Measurements from ENCODE around the gene GMCL2.

GMCL2 gene

GRCh38 chr5:178176791-178177190 is 10.4 kb downstream of the GMCL2 start:
- no peak for DNase-seq

GRCh38 chr5:178174456-178174855 is 12.7 kb downstream of the GMCL2 start:
- no peak for DNase-seq

GRCh38 chr5:178170455-178170854 is 16.7 kb downstream of the GMCL2 start:
- no peak for DNase-seq

- DNase-seq: no peak
These were observed 21.6 kb downstream of the GMCL2 start for GRCh38 chr5:178165581-178165980.

GRCh38 chr5:178163772-178164735 is 23.1 kb downstream of the GMCL2 start:
- peak; percentile 31 to 75 for DNase-seq

GRCh38 chr5:178162481-178162880 is 24.7 kb downstream of the GMCL2 start:
- DNase-seq: no peak

GRCh38 chr5:178160176-178160575 is 27.0 kb downstream of the GMCL2 start:
- DNase-seq: no peak

- no peak for DNase-seq
These were observed 32.1 kb downstream of the GMCL2 start for GRCh38 chr5:178155065-178155464.

- DNase-seq: peak; percentile 95 to 97
These were observed 33.4 kb downstream of the GMCL2 start, which contains the start of gene NHP2 for GRCh38 chr5:178153530-178154340. NHP2 (minus strand) TSS chr5:178153885; CDS start chr5:178153817, 68 bp downstream.

GRCh38 chr5:178152491-178153444 is 34.4 kb downstream of the GMCL2 start:
- DNase-seq: no peak

GRCh38 chr5:178150977-178151734 is 36.0 kb downstream of the GMCL2 start:
- no peak for DNase-seq

- DNase-seq: no peak
These were observed 37.8 kb downstream of the GMCL2 start for GRCh38 chr5:178149199-178149932.

GRCh38 chr5:178147406-178147805 is 39.8 kb downstream of the GMCL2 start:
- DNase-seq: no peak

- peak; percentile 31 to 40 for DNase-seq
These were observed 41.0 kb downstream of the GMCL2 start for GRCh38 chr5:178145965-178146820.

- no peak for DNase-seq
These were observed 43.3 kb downstream of the GMCL2 start for GRCh38 chr5:178143901-178144300.

GRCh38 chr5:178143246-178143645 is 43.9 kb downstream of the GMCL2 start:
- DNase-seq: no peak

GRCh38 chr5:178142642-178143041 is 44.5 kb downstream of the GMCL2 start:
- DNase-seq: no peak

GRCh38 chr5:178141550-178141949 is 45.6 kb downstream of the GMCL2 start:
- no peak for DNase-seq

- no peak for DNase-seq
These were observed 49.2 kb downstream of the GMCL2 start for GRCh38 chr5:178137991-178138390.

- no peak for DNase-seq
These were observed 50.2 kb downstream of the GMCL2 start for GRCh38 chr5:178136990-178137389.
